IMR-90 (cell line): ENCODE data around the gene LHFPL3. TPM values are rescaled to one million over a fixed set of nuclear protein-coding genes. Genes with fewer than 3 reads are reported as not detected.

Experiments used
- ATAC-seq: fragments of 200-7000 bp; cut with Tn5 transposase; 2 replicates; pipeline ENCODE4 v1.9.1; 2020; ENCODE audit warnings: low read depth, mild to moderate bottlenecking, moderate library complexity
- BruUV-seq: library from RNA; stranded (reverse); fragments of 400-500 nt; replicated peaks from 2 replicates; lab custom pipeline; 2021; lab: Mats Ljungman, UMichigan
- CTCF ChIA-PET: fragments of 300-600 bp; formaldehyde crosslinking; extraction: SDS; loops from one replicate; lab custom pipeline; 2021; ENCODE audit warnings: antibody characterized with exemption; lab: Yijun Ruan, JAX
- POLR2A ChIA-PET: fragments of 300-600 bp; sonication (Branson Sonifier 250); formaldehyde crosslinking; loops from one replicate; lab custom pipeline; 2022; ENCODE audit warnings: antibody characterized with exemption; ENCODE audit not compliant: unreplicated experiment; lab: Charles Lee
- DNase-seq: peaks from one replicate; pipeline ENCODE4 v3.0.0; 2013
- H2AFZ ChIP-seq: replicated peaks from 2 replicates; pipeline ENCODE3; 2013; ENCODE audit warnings: low read length, mild to moderate bottlenecking; ENCODE audit not compliant: poor library complexity
- H2AK5ac ChIP-seq: 2 replicates; pipeline ENCODE4 v1.6.1; 2013; ENCODE audit warnings: low read depth, low read length, inconsistent platforms
- H2AK9ac ChIP-seq: replicated peaks from 2 replicates; pipeline ENCODE3; 2013; ENCODE audit warnings: mild to moderate bottlenecking, low read depth, low read length, moderate library complexity; ENCODE audit not compliant: poor library complexity
- H2BK120ac ChIP-seq: 2 replicates; pipeline ENCODE4 v1.6.1; 2013; ENCODE audit warnings: low read depth, low read length, inconsistent platforms
- H2BK15ac ChIP-seq: 3 replicates; pipeline ENCODE4 v1.6.1; 2013; ENCODE audit warnings: low read depth, low read length, inconsistent platforms
- H2BK20ac ChIP-seq: 2 replicates; pipeline ENCODE4 v1.6.1; 2013; ENCODE audit warnings: low read depth, mild to moderate bottlenecking, inconsistent platforms, low read length, moderate library complexity
- H2BK5ac ChIP-seq: 2 replicates; pipeline ENCODE4 v1.6.1; 2013; ENCODE audit warnings: mild to moderate bottlenecking, low read depth, low read length, inconsistent platforms; ENCODE audit not compliant: poor library complexity, severe bottlenecking
- H3K14ac ChIP-seq: replicated peaks from 2 replicates; pipeline ENCODE4 v1.6.1; 2013; ENCODE audit warnings: low read depth, low read length, inconsistent platforms
- H3K18ac ChIP-seq: 2 replicates; pipeline ENCODE4 v1.6.1; 2013; ENCODE audit warnings: low read depth, low read length, control low read depth
- H3K23ac ChIP-seq: 2 replicates; pipeline ENCODE4 v1.6.1; 2013; ENCODE audit warnings: low read depth, low read length, inconsistent platforms
- H3K27ac ChIP-seq: 2 replicates; pipeline ENCODE4 v1.5.1; 2013; ENCODE audit warnings: mild to moderate bottlenecking, control low read depth, low read length; ENCODE audit not compliant: insufficient read depth
- H3K27me3 ChIP-seq: 2 replicates; pipeline ENCODE4 v1.6.1; 2013; ENCODE audit warnings: low read length; ENCODE audit not compliant: control insufficient read depth, insufficient read depth
- H3K36me3 ChIP-seq: 2 replicates; pipeline ENCODE4 v1.6.1; 2013; ENCODE audit warnings: low read length, mixed read lengths; ENCODE audit not compliant: control insufficient read depth, insufficient read depth
- H3K4ac ChIP-seq: 2 replicates; pipeline ENCODE4 v1.6.1; 2013; ENCODE audit warnings: low read depth, low read length, inconsistent platforms
- H3K4me1 ChIP-seq: 2 replicates; pipeline ENCODE4 v1.6.1; 2013; ENCODE audit warnings: low read length, mixed read lengths; ENCODE audit not compliant: control insufficient read depth, insufficient read depth
- H3K4me2 ChIP-seq: 2 replicates; pipeline ENCODE4 v1.6.1; 2013; ENCODE audit warnings: low read depth, mild to moderate bottlenecking, control low read depth, low read length, moderate library complexity
- H3K4me3 ChIP-seq: 2 replicates; pipeline ENCODE4 v1.5.1; 2013; ENCODE audit warnings: low read depth, mild to moderate bottlenecking, control low read depth, low read length, moderate library complexity; ENCODE audit not compliant: insufficient read depth
- H3K56ac ChIP-seq: 2 replicates; pipeline ENCODE4 v1.6.1; 2013; ENCODE audit warnings: low read length, inconsistent platforms; ENCODE audit not compliant: insufficient read depth; ENCODE audit errors: extremely low read depth
- H3K79me1 ChIP-seq, 2 experiments: 2 replicates each; pipeline ENCODE4 v1.6.1; 2013; ENCODE audit warnings: low read length in 2 of 2, inconsistent platforms in 1 of 2, low read depth in 1 of 2
- H3K9ac ChIP-seq: 2 replicates; pipeline ENCODE4 v1.6.1; 2013; ENCODE audit warnings: low read depth, low read length, control low read depth
- H3K9me1 ChIP-seq: 2 replicates; pipeline ENCODE4 v1.6.1; 2013; ENCODE audit warnings: low read length, inconsistent platforms; ENCODE audit not compliant: insufficient read depth
- H3K9me3 ChIP-seq: 2 replicates; pipeline ENCODE4 v1.6.1; 2013; ENCODE audit warnings: low read length; ENCODE audit not compliant: control insufficient read depth, insufficient read depth
- H4K20me1 ChIP-seq: 2 replicates; pipeline ENCODE4 v1.6.1; 2013; ENCODE audit warnings: low read length, inconsistent platforms; ENCODE audit not compliant: insufficient read depth
- H4K5ac ChIP-seq: 2 replicates; pipeline ENCODE4 v1.6.1; 2013; ENCODE audit warnings: mild to moderate bottlenecking, low read depth, low read length, control low read depth
- H4K8ac ChIP-seq, 2 experiments: 2 replicates each; pipeline ENCODE4 v1.6.1; 2013; ENCODE audit warnings: low read depth in 2 of 2, low read length in 2 of 2, control low read depth in 1 of 2, inconsistent platforms in 1 of 2
- H4K91ac ChIP-seq: 2 replicates; pipeline ENCODE4 v1.6.1; 2013; ENCODE audit warnings: low read depth, low read length, inconsistent platforms; ENCODE audit not compliant: insufficient read depth
- BHLHE40 ChIP-seq: fragments of 150-350 bp; IDR thresholded peaks from 2 replicates; pipeline ENCODE4 v1.6.1; 2016; ENCODE audit warnings: mild to moderate bottlenecking, low read depth, low read length
- CEBPB ChIP-seq: IDR thresholded peaks from 2 replicates; pipeline ENCODE4 v1.6.1; 2012; ENCODE audit warnings: low read depth, low read length, improper control_type of control experiment
- CHD1 ChIP-seq: IDR thresholded peaks from 2 replicates; pipeline ENCODE4 v1.6.1; 2012; ENCODE audit warnings: low read depth, low read length, improper control_type of control experiment
- ELK1 ChIP-seq: fragments of 150-350 bp; IDR thresholded peaks from 2 replicates; pipeline ENCODE4 v1.6.1; 2016; ENCODE audit warnings: low read depth, mild to moderate bottlenecking, low read length, moderate library complexity, borderline replicate concordance
- FOS ChIP-seq: fragments of 150-350 bp; IDR thresholded peaks from 2 replicates; pipeline ENCODE4 v1.6.1; 2016; ENCODE audit warnings: low read depth, low read length
- MAFK ChIP-seq: IDR thresholded peaks from 2 replicates; pipeline ENCODE4 v1.6.1; 2012; ENCODE audit warnings: low read depth, low read length, improper control_type of control experiment
- MAZ ChIP-seq: IDR thresholded peaks from 2 replicates; pipeline ENCODE4 v1.6.1; 2012; ENCODE audit warnings: low read depth, mild to moderate bottlenecking, low read length, improper control_type of control experiment, moderate library complexity, borderline replicate concordance
- MXI1 ChIP-seq: IDR thresholded peaks from 2 replicates; pipeline ENCODE4 v1.6.1; 2012; ENCODE audit warnings: low read depth, mild to moderate bottlenecking, low read length, moderate library complexity, borderline replicate concordance
- NFE2L2 ChIP-seq: fragments of 150-350 bp; IDR thresholded peaks from 2 replicates; pipeline ENCODE4 v1.6.1; 2016; ENCODE audit warnings: low read depth, mild to moderate bottlenecking, low read length
- RAD21 ChIP-seq: IDR thresholded peaks from 2 replicates; pipeline ENCODE4 v1.6.1; 2012; ENCODE audit warnings: low read length, improper control_type of control experiment
- RCOR1 ChIP-seq: IDR thresholded peaks from 2 replicates; pipeline ENCODE4 v1.6.1; 2012; ENCODE audit warnings: mild to moderate bottlenecking, low read length, improper control_type of control experiment; ENCODE audit not compliant: insufficient replicate concordance
- RFX5 ChIP-seq: IDR thresholded peaks from 2 replicates; pipeline ENCODE4 v1.8.0; 2012; ENCODE audit warnings: low read depth, mild to moderate bottlenecking, low read length, moderate library complexity
- SMC3 ChIP-seq: fragments of 150-350 bp; IDR thresholded peaks from 2 replicates; pipeline ENCODE4 v1.6.1; 2016; ENCODE audit warnings: low read depth, mild to moderate bottlenecking, antibody characterized with exemption, low read length, moderate library complexity
- USF2 ChIP-seq: fragments of 150-350 bp; IDR thresholded peaks from 2 replicates; pipeline ENCODE4 v1.6.1; 2017; ENCODE audit warnings: mild to moderate bottlenecking, antibody characterized with exemption, low read length, low read depth
- WGBS, 2 experiments: methylation state at CpG; one replicate each; pipeline versions ENCODE4 v1.1.5 to v1.1.7; 2013; ENCODE audit warnings: missing lambda C conversion rate in 2 of 2; ENCODE audit not compliant: insufficient read length in 1 of 2; ENCODE audit errors: extremely low coverage in 2 of 2; 5-methylcytosine and 5-hydroxymethylcytosine counted together
- dilution Hi-C: fragments of 300-500 bp; cut with HindIII; formaldehyde crosslinking; loops from one replicate; pipeline ENCODE4 v1.14.3; 2018; ENCODE audit warnings: low sequenced_read_pairs; ENCODE audit not compliant: unreplicated experiment
- in situ Hi-C: fragments of 300-500 bp; cut with MboI; formaldehyde crosslinking; loops from 3 replicates; pipeline ENCODE4 v1.14.3; 2019; ENCODE audit warnings: low sequenced_read_pairs, inconsistent platforms, mixed read lengths
- intact Hi-C: fragments of 100-400 bp; cut with micrococcal nuclease; formaldehyde crosslinking; loops from 2 replicates; pipeline ENCODE4 v1.10.0; 2022
- polyA plus RNA-seq, 3 experiments: library from polyadenylated mRNA; depleted of rRNA; stranded (reverse); fragments of >200 nt; gene quantifications; 2 replicates each; pipeline ENCODE4 v1.2.3, GENCODE V29; 2012; ENCODE audit warnings: low replicate concordance in 1 of 3
- total RNA-seq: library from RNA; depleted of rRNA; stranded (reverse); fragments of >200 nt; gene quantifications from 2 replicates; pipeline ENCODE4 v1.2.3, GENCODE V29; 2012

LHFPL3 gene
- total and polyA plus RNA-seq, 2 of the 4 experiments (the other 2 are of a cell fraction), result not detected

- Histone ChIP-seq H4K20me1 (no peaks in the 10 kb centered on the region), H3K9ac (no peak overlapping the region), H2AK9ac (no peak overlapping the region), H2BK20ac (no peak overlapping the region), H3K23ac (no peak overlapping the region), H3K4me1 (no peaks in the 10 kb centered on the region), H2BK120ac (no peak overlapping the region), H4K5ac (no peak overlapping the region), H3K9me1 (no peaks in the 10 kb centered on the region), H4K8ac (no peak overlapping the region), H3K27ac (no peak overlapping the region), H3K27me3 (peaks cover 2% of the 10 kb centered on the region; the same call in 1 of the 2 replicates), H3K56ac (no peak overlapping the region), H3K36me3 (no peaks in the 10 kb centered on the region), H3K18ac (no peak overlapping the region), H2BK15ac (no peak overlapping the region), H2BK5ac (no peak overlapping the region), H4K91ac (no peak overlapping the region), H3K79me1 (no peaks in the 10 kb centered on the region), H3K9me3 (no peaks in the 10 kb centered on the region), H2AFZ (no peak overlapping the region), H3K4me2 (no peak overlapping the region), H3K4ac (no peak overlapping the region), H3K4me3 (no peak overlapping the region), H3K14ac (no peak overlapping the region), H2AK5ac (no peak overlapping the region)
- dilution Hi-C loops (no loop called here), in situ Hi-C loops (no loop called here), intact Hi-C loops (no loop called here)
- CTCF ChIA-PET, result no interaction called here
- ATAC-seq (no peak), DNase-seq (no peak)
- POLR2A ChIA-PET, result no interaction called here
- no CpG with 5 or more reads among the region's 3 CpGs for WGBS, 2 experiments
- BruUV-seq, result no TSS peak
- no peak for TF ChIP-seq USF2
- TF ChIP-seq SMC3, result no peak
- no peak for TF ChIP-seq MXI1
- no peak for TF ChIP-seq BHLHE40
- no peak for TF ChIP-seq CHD1
- no peak for TF ChIP-seq MAZ
- no peak for TF ChIP-seq CEBPB
- no peak for TF ChIP-seq RAD21
- TF ChIP-seq RCOR1, result no peak
- no peak for TF ChIP-seq NFE2L2
- TF ChIP-seq FOS, result no peak
- TF ChIP-seq ELK1, result no peak
- no peak for TF ChIP-seq MAFK
- no peak for TF ChIP-seq RFX5
These were observed 485.7 kb downstream of the LHFPL3 start for GRCh38 chr7:104814126-104814525.
